Measurements from ENCODE around the gene GPANK1.

Gene GPANK1

DNA sequence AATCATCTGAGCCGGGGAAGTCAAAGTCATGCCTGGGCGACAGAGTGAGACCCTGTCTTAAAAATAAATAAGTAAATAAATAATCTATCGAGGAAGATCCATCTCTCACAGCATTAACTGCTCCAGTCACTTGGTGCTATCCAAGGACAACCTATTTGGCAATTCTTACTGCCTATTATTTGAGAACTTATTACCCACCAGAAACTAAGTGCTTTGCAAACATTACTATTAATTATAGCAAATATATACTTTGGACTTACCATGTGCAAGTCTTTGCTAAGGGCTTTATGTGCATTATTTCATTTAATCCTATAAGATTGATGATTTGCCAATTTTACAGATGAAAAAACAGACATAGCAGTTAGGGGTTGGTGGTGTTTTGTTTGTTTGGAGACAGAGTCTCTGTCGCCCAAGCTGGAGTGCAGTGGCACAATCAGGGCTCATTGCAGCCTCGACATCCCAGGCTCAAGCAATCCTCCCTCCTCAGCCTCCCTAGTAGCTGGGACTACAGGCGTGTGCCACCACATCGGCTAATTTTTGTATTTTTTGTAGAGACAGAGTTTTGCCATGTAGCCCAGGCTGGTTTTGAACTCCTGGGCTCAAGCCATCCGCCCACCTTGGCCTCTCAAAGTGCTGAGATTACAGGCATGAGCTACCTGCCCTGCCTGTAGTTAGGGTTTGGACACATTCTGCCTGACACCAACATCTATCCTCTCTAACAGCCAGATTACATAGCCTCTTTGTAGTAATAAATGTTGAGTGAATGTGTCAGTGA lies 10.0 kb downstream of the GPANK1 start:
- TF ChIP-seq SIN3A (IDR thresholded peaks at IDR 0.05; ENCODE audit: borderline replicate concordance, insufficient read depth, low read length) (no peak), POLR2AphosphoS5 (IDR thresholded peaks at IDR 0.05; ENCODE audit: low read depth, low read length) (no peak), TAF1 (IDR thresholded peaks at IDR 0.05; ENCODE audit: borderline replicate concordance, insufficient read depth, low read length) (no peak), FOXP2 (optimal IDR thresholded peaks at IDR 0.05; ENCODE audit: borderline replicate concordance, extremely low read depth, extremely low read length, insufficient read depth) (no peak)
- TF ChIP-seq, protein P1, sequence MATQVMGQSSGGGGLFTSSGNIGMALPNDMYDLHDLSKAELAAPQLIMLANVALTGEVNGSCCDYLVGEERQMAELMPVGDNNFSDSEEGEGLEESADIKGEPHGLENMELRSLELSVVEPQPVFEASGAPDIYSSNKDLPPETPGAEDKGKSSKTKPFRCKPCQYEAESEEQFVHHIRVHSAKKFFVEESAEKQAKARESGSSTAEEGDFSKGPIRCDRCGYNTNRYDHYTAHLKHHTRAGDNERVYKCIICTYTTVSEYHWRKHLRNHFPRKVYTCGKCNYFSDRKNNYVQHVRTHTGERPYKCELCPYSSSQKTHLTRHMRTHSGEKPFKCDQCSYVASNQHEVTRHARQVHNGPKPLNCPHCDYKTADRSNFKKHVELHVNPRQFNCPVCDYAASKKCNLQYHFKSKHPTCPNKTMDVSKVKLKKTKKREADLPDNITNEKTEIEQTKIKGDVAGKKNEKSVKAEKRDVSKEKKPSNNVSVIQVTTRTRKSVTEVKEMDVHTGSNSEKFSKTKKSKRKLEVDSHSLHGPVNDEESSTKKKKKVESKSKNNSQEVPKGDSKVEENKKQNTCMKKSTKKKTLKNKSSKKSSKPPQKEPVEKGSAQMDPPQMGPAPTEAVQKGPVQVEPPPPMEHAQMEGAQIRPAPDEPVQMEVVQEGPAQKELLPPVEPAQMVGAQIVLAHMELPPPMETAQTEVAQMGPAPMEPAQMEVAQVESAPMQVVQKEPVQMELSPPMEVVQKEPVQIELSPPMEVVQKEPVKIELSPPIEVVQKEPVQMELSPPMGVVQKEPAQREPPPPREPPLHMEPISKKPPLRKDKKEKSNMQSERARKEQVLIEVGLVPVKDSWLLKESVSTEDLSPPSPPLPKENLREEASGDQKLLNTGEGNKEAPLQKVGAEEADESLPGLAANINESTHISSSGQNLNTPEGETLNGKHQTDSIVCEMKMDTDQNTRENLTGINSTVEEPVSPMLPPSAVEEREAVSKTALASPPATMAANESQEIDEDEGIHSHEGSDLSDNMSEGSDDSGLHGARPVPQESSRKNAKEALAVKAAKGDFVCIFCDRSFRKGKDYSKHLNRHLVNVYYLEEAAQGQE (IDR thresholded peaks at IDR 0.05; ENCODE audit: insufficient read depth in 1 of 2, low read depth in 2 of 2, low read length in 2 of 2): no peak

DNA sequence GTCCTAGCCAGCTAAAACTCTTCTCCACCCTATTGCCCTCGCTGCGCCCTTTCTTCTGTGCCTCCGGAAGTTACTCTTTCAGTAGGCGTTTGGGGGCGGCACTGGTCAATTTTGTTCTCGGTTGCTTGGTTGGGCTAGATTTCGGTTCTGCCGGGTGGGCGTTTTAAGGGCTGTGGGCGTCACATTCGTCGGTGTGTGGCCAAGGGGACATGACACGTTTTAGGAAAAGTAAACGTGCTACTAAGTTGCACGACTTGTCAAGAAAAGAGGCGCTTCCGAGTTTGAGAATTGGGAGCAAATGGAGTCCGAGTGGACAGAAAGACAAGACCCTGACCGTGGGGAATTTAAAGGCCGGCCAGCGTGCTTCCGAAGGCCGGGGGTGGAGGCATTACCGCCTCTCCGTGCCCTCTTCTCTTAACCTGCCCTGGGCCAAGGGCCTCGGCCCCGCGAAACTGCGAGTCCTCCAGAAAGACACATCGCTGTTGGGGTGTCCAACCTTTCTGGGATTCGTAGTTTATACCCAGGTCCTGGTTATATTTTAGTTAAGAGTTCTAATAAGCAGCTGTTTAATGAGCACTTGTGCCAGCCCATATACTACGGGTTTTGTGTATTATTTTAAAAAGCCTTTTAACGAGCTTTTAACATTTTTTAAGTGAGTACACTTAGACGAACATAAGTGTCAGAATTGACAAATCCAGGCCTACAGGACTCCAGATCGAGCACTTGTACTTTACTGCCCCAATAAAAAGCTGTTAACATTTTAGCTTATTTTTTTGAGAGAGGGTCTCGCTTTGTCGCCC lies 11.7 kb downstream of the GPANK1 start:
- peak; percentile 93; the same call in 1 of the 2 replicates for TF ChIP-seq TAF1 (IDR thresholded peaks at IDR 0.05; ENCODE audit: borderline replicate concordance, insufficient read depth, low read length)
- TF ChIP-seq, protein P1 (IDR thresholded peaks at IDR 0.05; ENCODE audit: insufficient read depth in 1 of 2, low read depth in 2 of 2, low read length in 2 of 2): peak in 1 of 2 experiments; percentile 61; a peak in 1 of 4 replicates
- peak; percentile 81; the same call in 1 of the 2 replicates for TF ChIP-seq SIN3A (IDR thresholded peaks at IDR 0.05; ENCODE audit: borderline replicate concordance, insufficient read depth, low read length)
- no peak for TF ChIP-seq FOXP2 (optimal IDR thresholded peaks at IDR 0.05; ENCODE audit: borderline replicate concordance, extremely low read depth, extremely low read length, insufficient read depth)
- TF ChIP-seq POLR2AphosphoS5 (IDR thresholded peaks at IDR 0.05; ENCODE audit: low read depth, low read length): peak; percentile 90

DNA sequence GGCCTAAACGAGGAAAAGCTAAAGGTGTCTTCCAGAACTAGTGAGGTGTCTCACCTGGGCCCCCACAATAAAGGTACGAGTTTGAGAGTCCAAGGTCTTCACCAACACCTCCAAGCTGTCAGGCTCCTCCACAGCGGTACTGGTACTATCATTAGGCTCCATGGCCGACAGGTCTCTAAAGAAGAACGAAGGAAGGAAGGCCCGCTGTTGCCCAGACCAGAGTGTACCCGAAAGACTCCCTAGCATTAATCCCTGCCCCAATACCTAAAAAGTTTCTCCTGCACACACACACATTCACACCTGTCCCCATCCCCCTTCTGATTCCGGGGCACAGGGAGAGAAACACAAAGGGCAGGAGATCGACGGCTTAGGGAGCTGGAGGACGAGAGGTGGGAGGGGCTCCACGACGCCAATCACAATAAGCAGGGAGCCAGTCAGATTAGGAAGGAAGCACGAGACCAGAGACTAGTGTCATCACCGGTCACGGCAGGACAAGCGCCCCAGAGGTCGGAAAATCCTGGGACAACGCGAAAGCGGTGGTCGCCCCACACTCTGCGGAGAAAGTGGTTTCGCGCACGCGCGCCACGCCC lies 13.1 kb downstream of the GPANK1 start:
- TF ChIP-seq TAF1 (IDR thresholded peaks at IDR 0.05; ENCODE audit: borderline replicate concordance, insufficient read depth, low read length): peak; percentile 11; the same call in 1 of the 2 replicates
- TF ChIP-seq, protein P1 (IDR thresholded peaks at IDR 0.05; ENCODE audit: insufficient read depth in 1 of 2, low read depth in 2 of 2, low read length in 2 of 2): no peak
- TF ChIP-seq POLR2AphosphoS5 (IDR thresholded peaks at IDR 0.05; ENCODE audit: low read depth, low read length): no peak; the same call in 1 of the 2 replicates
- TF ChIP-seq FOXP2 (optimal IDR thresholded peaks at IDR 0.05; ENCODE audit: borderline replicate concordance, extremely low read depth, extremely low read length, insufficient read depth): no peak
- peak; percentile 81; the same call in 1 of the 2 replicates for TF ChIP-seq SIN3A (IDR thresholded peaks at IDR 0.05; ENCODE audit: borderline replicate concordance, insufficient read depth, low read length)

DNA sequence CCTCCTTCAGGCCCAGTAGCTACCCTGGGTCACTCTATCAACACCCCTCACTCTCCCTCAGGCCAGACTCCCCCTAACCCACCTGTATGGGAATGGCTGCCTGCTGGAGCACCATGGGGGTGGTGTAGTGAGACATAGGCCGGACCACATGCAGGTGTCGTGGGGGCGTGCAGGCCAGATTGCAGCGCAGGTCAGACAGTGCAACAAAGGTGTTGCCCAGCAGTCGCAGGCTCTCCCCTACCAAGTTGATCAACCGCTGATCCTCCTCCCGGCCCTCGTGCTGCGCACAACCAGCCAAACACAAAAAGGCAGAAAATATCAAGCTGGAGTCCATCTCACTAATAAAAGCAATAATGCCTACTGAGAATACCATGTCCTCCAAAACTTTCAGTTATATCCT lies 19.5 kb downstream of the GPANK1 start:
- TF ChIP-seq, protein P1 (IDR thresholded peaks at IDR 0.05; ENCODE audit: insufficient read depth in 1 of 2, low read depth in 2 of 2, low read length in 2 of 2): no peak
- no peak for TF ChIP-seq SIN3A (IDR thresholded peaks at IDR 0.05; ENCODE audit: borderline replicate concordance, insufficient read depth, low read length)
- TF ChIP-seq FOXP2 (optimal IDR thresholded peaks at IDR 0.05; ENCODE audit: borderline replicate concordance, extremely low read depth, extremely low read length, insufficient read depth): no peak
- no peak for TF ChIP-seq POLR2AphosphoS5 (IDR thresholded peaks at IDR 0.05; ENCODE audit: low read depth, low read length)
- no peak for TF ChIP-seq TAF1 (IDR thresholded peaks at IDR 0.05; ENCODE audit: borderline replicate concordance, insufficient read depth, low read length)
